SK-N-SH treated with all-trans-retinoic acid at 6 μM for 48 hours (cell line): ENCODE data around the gene AOC2.

Experiments used
- ARNTL ChIP-seq: fragments of 450-650 bp; formaldehyde crosslinking; IDR thresholded peaks from 2 replicates; pipeline ENCODE4 v1.5.0; 2020; ENCODE audit warnings: low read depth, mild to moderate bottlenecking, moderate library complexity, borderline replicate concordance
- CSDC2 ChIP-seq: fragments of 250-450 bp; sonication (Bioruptor Pico); IDR thresholded peaks from 2 replicates; pipeline ENCODE4 v1.5.0; 2020; ENCODE audit warnings: mild to moderate bottlenecking, moderate library complexity
- ISL1 ChIP-seq: fragments of 250-450 bp; sonication (Bioruptor Pico); IDR thresholded peaks from 2 replicates; pipeline ENCODE4 v2.1.2; 2022; ENCODE audit warnings: mild to moderate bottlenecking, moderate library complexity
- OSR1 ChIP-seq: fragments of 250-450 bp; sonication (Bioruptor Pico); IDR thresholded peaks from 2 replicates; pipeline ENCODE4 v1.8.0; 2022; ENCODE audit warnings: moderate library complexity, mild to moderate bottlenecking, inconsistent platforms
- PATZ1 ChIP-seq: fragments of 250-450 bp; sonication (Bioruptor Pico); IDR thresholded peaks from 2 replicates; pipeline ENCODE4 v1.8.0; 2020; ENCODE audit warnings: mild to moderate bottlenecking, moderate library complexity, borderline replicate concordance
- POU6F1 ChIP-seq: fragments of 250-450 bp; sonication (Bioruptor Pico); IDR thresholded peaks from 2 replicates; pipeline ENCODE4 v1.8.0; 2021; ENCODE audit warnings: low read depth, mild to moderate bottlenecking, moderate library complexity, borderline replicate concordance
- RARB ChIP-seq: fragments of 250-450 bp; sonication (Bioruptor Pico); IDR thresholded peaks from 2 replicates; pipeline ENCODE4 v1.8.0; 2021; ENCODE audit warnings: mild to moderate bottlenecking, moderate library complexity
- TOX ChIP-seq: fragments of 250-450 bp; sonication (Bioruptor Pico); IDR thresholded peaks from 2 replicates; pipeline ENCODE4 v1.8.0; 2021; ENCODE audit warnings: mild to moderate bottlenecking, moderate library complexity, borderline replicate concordance
- ZFP30 ChIP-seq: fragments of 450-650 bp; formaldehyde crosslinking; IDR thresholded peaks from 2 replicates; pipeline ENCODE4 v1.5.0; 2022; ENCODE audit warnings: mild to moderate bottlenecking, moderate library complexity
- ZNF565 ChIP-seq: fragments of 450-650 bp; formaldehyde crosslinking; conservative IDR thresholded peaks from 2 replicates; pipeline ENCODE4 v1.5.0; 2020; ENCODE audit warnings: low read depth, mild to moderate bottlenecking, moderate library complexity
- TF ChIP-seq, protein P1 (sequence below): fragments of 250-450 bp; sonication (Bioruptor Pico); IDR thresholded peaks from 2 replicates; pipeline ENCODE4 v1.5.1; 2020; ENCODE audit warnings: low read depth, mild to moderate bottlenecking, moderate library complexity
- TF ChIP-seq, protein P2 (sequence below): fragments of 250-450 bp; sonication (Bioruptor Pico); IDR thresholded peaks from 2 replicates; pipeline ENCODE4 v1.5.0; 2020; ENCODE audit warnings: mild to moderate bottlenecking, moderate library complexity
- TF ChIP-seq, protein P3 (sequence below): fragments of 250-450 bp; sonication (Bioruptor Pico); IDR thresholded peaks from 2 replicates; pipeline ENCODE4 v1.5.1; 2021; ENCODE audit warnings: mild to moderate bottlenecking, moderate library complexity

DNA sequence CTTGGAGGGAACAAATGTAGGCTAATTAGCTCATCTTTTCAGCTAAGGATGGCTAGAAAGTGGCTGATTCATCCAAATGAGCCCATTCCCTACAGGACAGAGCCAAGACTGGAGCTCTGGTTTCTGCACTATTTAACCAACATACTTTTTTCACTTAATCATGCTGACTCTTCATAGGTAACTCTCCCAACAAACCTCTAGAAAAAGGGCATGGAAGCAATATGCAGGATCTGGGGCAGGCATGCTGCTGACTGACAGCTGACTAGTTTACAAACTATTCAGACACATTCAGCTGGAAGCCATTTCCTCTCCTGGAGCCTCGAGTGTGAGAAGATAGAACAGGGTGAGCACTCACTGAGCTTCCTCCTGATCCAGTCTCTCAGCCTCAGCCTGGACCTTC, 26.5 kb upstream of the AOC2 start:
- no peak for TF ChIP-seq RARB (CRISPR knock-in tag)
- no peak for TF ChIP-seq POU6F1 (CRISPR knock-in tag)
- TF ChIP-seq, protein P1, sequence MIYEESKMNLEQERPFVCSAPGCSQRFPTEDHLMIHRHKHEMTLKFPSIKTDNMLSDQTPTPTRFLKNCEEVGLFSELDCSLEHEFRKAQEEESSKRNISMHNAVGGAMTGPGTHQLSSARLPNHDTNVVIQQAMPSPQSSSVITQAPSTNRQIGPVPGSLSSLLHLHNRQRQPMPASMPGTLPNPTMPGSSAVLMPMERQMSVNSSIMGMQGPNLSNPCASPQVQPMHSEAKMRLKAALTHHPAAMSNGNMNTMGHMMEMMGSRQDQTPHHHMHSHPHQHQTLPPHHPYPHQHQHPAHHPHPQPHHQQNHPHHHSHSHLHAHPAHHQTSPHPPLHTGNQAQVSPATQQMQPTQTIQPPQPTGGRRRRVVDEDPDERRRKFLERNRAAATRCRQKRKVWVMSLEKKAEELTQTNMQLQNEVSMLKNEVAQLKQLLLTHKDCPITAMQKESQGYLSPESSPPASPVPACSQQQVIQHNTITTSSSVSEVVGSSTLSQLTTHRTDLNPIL (CRISPR knock-in tag): no peak
- TF ChIP-seq ISL1: no peak
- no peak for TF ChIP-seq ARNTL
- TF ChIP-seq ZNF565 (CRISPR knock-in tag): no peak
- TF ChIP-seq TOX (CRISPR knock-in tag): no peak
- TF ChIP-seq, protein P2, sequence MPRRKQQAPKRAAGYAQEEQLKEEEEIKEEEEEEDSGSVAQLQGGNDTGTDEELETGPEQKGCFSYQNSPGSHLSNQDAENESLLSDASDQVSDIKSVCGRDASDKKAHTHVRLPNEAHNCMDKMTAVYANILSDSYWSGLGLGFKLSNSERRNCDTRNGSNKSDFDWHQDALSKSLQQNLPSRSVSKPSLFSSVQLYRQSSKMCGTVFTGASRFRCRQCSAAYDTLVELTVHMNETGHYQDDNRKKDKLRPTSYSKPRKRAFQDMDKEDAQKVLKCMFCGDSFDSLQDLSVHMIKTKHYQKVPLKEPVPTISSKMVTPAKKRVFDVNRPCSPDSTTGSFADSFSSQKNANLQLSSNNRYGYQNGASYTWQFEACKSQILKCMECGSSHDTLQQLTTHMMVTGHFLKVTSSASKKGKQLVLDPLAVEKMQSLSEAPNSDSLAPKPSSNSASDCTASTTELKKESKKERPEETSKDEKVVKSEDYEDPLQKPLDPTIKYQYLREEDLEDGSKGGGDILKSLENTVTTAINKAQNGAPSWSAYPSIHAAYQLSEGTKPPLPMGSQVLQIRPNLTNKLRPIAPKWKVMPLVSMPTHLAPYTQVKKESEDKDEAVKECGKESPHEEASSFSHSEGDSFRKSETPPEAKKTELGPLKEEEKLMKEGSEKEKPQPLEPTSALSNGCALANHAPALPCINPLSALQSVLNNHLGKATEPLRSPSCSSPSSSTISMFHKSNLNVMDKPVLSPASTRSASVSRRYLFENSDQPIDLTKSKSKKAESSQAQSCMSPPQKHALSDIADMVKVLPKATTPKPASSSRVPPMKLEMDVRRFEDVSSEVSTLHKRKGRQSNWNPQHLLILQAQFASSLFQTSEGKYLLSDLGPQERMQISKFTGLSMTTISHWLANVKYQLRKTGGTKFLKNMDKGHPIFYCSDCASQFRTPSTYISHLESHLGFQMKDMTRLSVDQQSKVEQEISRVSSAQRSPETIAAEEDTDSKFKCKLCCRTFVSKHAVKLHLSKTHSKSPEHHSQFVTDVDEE (CRISPR knock-in tag): no peak
- no peak for TF ChIP-seq OSR1 (CRISPR knock-in tag)
- TF ChIP-seq PATZ1: no peak
- TF ChIP-seq, protein P3, sequence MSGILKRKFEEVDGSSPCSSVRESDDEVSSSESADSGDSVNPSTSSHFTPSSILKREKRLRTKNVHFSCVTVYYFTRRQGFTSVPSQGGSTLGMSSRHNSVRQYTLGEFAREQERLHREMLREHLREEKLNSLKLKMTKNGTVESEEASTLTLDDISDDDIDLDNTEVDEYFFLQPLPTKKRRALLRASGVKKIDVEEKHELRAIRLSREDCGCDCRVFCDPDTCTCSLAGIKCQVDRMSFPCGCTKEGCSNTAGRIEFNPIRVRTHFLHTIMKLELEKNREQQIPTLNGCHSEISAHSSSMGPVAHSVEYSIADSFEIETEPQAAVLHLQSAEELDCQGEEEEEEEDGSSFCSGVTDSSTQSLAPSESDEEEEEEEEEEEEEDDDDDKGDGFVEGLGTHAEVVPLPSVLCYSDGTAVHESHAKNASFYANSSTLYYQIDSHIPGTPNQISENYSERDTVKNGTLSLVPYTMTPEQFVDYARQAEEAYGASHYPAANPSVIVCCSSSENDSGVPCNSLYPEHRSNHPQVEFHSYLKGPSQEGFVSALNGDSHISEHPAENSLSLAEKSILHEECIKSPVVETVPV: no peak
- no peak for TF ChIP-seq CSDC2
- no peak for TF ChIP-seq ZFP30 (CRISPR knock-in tag)
